Measurements from ENCODE around the gene NAA25. TPM values are rescaled to one million over a fixed set of nuclear protein-coding genes. Genes with fewer than 3 reads are reported as not detected.

The NAA25 gene
- total and polyA plus RNA-seq, 4 donors: 6.2 to 38.5 (median 19.4) TPM

DNA sequence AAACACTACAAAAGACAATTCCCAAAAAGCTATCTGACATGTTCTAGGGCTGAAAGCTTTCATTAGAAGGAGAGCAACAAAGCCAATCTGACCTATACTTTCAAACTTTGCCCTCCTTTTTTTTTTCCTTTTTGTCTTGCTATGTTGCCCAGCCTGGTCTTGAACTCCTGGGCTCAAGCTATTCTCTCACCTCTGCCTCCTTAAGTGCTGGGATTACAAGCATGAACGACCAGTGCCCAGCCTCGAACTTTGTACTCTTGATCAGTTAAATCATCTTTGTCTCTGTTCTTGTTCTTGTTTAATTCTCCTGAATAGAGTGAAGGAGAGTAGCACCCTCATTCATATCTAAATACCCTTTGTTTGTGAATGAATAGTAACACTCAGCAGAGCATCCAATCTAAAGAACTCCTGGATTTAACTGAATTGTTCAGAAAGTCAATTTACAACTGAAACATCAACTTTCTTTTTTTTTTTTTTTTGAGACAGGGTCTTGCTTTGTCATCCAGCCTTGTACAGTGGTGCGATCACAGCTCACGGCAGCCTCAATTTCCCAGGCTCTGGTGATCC, 73.3 kb downstream of the NAA25 start:
- no peak for DNase-seq
- TF ChIP-seq, protein P1, sequence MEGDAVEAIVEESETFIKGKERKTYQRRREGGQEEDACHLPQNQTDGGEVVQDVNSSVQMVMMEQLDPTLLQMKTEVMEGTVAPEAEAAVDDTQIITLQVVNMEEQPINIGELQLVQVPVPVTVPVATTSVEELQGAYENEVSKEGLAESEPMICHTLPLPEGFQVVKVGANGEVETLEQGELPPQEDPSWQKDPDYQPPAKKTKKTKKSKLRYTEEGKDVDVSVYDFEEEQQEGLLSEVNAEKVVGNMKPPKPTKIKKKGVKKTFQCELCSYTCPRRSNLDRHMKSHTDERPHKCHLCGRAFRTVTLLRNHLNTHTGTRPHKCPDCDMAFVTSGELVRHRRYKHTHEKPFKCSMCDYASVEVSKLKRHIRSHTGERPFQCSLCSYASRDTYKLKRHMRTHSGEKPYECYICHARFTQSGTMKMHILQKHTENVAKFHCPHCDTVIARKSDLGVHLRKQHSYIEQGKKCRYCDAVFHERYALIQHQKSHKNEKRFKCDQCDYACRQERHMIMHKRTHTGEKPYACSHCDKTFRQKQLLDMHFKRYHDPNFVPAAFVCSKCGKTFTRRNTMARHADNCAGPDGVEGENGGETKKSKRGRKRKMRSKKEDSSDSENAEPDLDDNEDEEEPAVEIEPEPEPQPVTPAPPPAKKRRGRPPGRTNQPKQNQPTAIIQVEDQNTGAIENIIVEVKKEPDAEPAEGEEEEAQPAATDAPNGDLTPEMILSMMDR (IDR thresholded peaks at IDR 0.05; ENCODE audit: control extremely low read depth, extremely low read depth): no peak
- Histone ChIP-seq H3K36me3 (ENCODE audit: control insufficient read depth in 4 of 4, insufficient read depth in 4 of 4, low read length in 4 of 4) (peaks cover 9 to 51% (median 39%) of the 10 kb centered on the region in 4 donors), H3K27me3 (ENCODE audit: control insufficient read depth in 3 of 3, insufficient read depth in 3 of 3, low read length in 2 of 3) (no peaks in the 10 kb centered on the region), H3K27ac (ENCODE audit: low read depth in 1 of 2, low read length in 1 of 2) (no peak overlapping the region), H3K4me1 (ENCODE audit: control insufficient read depth in 5 of 5, insufficient read depth in 5 of 5, low read length in 5 of 5) (no peaks in the 10 kb centered on the region), H3K9ac (ENCODE audit: insufficient read depth in 1 of 2, low read length in 2 of 2) (no peak overlapping the region), H3K9me3 (ENCODE audit: control insufficient read depth in 4 of 4, insufficient read depth in 3 of 4, low read length in 3 of 4) (no peaks in the 10 kb centered on the region), H3K4me3 (no peak overlapping the region)
- ATAC-seq (ENCODE audit: insufficient read depth, low FRiP score): no peak
- 88 to 94% methylated on average over 4 of the region's 4 CpGs for WGBS, 2 donors

DNA sequence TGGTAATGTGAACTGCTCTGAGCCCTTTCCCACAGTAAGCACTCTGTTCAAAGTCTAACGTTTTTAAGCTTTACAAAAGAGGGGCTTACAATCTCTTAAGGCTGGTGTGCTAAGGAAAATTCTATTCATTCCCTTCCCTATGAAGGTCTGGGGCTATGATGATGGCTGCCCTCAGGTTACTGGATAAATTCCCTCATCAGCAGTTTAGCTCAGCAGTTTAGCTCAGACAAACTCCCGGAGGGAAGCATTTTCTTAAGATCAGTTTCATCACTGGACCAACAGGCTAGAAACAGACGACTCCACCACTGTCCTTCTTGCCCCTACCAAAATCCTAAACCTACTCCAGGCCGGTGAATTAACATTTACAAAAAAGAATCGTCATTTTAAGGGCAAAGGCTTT, 76.3 kb downstream of the NAA25 start:
- ATAC-seq (ENCODE audit: insufficient read depth, low FRiP score) (no peak), DNase-seq (no peak)
- Histone ChIP-seq H3K4me3 (no peak overlapping the region), H3K9ac (ENCODE audit: insufficient read depth in 1 of 2, low read length in 2 of 2) (no peak overlapping the region), H3K36me3 (ENCODE audit: control insufficient read depth in 4 of 4, insufficient read depth in 4 of 4, low read length in 4 of 4) (peaks cover 13 to 53% (median 32%) of the 10 kb centered on the region in 4 donors), H3K27ac (ENCODE audit: low read depth in 1 of 2, low read length in 1 of 2) (no peak overlapping the region), H3K4me1 (ENCODE audit: control insufficient read depth in 5 of 5, insufficient read depth in 5 of 5, low read length in 5 of 5) (no peaks in the 10 kb centered on the region), H3K9me3 (ENCODE audit: control insufficient read depth in 4 of 4, insufficient read depth in 3 of 4, low read length in 3 of 4) (no peaks in the 10 kb centered on the region), H3K27me3 (ENCODE audit: control insufficient read depth in 3 of 3, insufficient read depth in 3 of 3, low read length in 2 of 3) (no peaks in the 10 kb centered on the region)
- 88 to 93% methylated on average over 5 of the region's 5 CpGs for WGBS, 2 donors
- TF ChIP-seq, protein P1 (IDR thresholded peaks at IDR 0.05; ENCODE audit: control extremely low read depth, extremely low read depth): no peak

DNA sequence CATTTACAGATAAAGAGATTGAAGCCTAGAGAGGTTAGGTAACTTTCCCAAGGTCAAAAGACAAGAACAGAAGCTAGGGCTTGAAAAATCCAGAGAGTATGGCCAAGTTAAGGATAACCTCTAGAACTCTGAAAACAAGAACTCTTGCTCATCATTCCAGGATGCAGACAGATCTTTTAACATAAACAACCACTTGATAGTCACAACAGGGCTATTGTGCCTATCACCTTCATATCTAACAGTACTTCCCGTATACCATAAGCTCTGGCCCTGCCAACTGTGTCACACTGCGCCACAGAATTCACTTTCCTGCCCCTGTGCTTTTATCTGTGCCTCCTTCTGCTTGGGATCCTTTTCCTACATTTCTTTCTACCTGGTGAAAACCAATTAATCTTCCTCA, 77.1 kb downstream of the NAA25 start:
- H3K4me1 ChIP-seq (ENCODE audit: control insufficient read depth in 5 of 5, insufficient read depth in 5 of 5, low read length in 5 of 5): no peaks in the 10 kb centered on the region
- H3K4me3 ChIP-seq: no peak overlapping the region
- H3K9ac ChIP-seq (ENCODE audit: insufficient read depth in 1 of 2, low read length in 2 of 2): no peak overlapping the region
- TF ChIP-seq, protein P1 (IDR thresholded peaks at IDR 0.05; ENCODE audit: control extremely low read depth, extremely low read depth): no peak
- no peak overlapping the region for H3K27ac ChIP-seq (ENCODE audit: low read depth in 1 of 2, low read length in 1 of 2)
- ATAC-seq (ENCODE audit: insufficient read depth, low FRiP score): no peak
- no peaks in the 10 kb centered on the region for H3K27me3 ChIP-seq (ENCODE audit: control insufficient read depth in 3 of 3, insufficient read depth in 3 of 3, low read length in 2 of 3)
- no peak for DNase-seq
- peaks cover 13 to 48% (median 30%) of the 10 kb centered on the region in 4 donors for H3K36me3 ChIP-seq (ENCODE audit: control insufficient read depth in 4 of 4, insufficient read depth in 4 of 4, low read length in 4 of 4)
- 71 to 80% methylated on average over 2 of the region's 2 CpGs for WGBS, 2 donors
- no peaks in the 10 kb centered on the region for H3K9me3 ChIP-seq (ENCODE audit: control insufficient read depth in 4 of 4, insufficient read depth in 3 of 4, low read length in 3 of 4)

DNA sequence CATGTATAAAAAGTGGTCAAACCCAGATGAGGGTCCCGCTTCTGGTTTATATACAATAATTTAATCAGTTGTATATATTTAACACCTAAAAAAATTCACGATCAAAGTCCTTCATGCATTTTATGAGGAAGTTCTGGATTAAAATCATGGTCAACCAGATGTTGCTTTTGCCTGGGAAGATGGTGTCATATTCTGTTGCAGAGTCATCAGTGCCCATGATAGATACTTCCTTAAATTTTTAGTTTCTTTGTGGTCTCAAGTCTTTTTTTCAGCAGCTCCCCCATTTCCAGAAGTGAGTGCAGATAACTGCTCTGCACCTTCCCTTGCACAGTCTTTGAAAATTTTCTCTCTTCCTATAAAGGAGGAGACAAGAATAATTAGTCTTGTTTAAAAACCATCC, 79.3 kb downstream of the NAA25 start:
- Histone ChIP-seq H3K9me3 (ENCODE audit: control insufficient read depth in 4 of 4, insufficient read depth in 3 of 4, low read length in 3 of 4) (no peaks in the 10 kb centered on the region), H3K36me3 (ENCODE audit: control insufficient read depth in 4 of 4, insufficient read depth in 4 of 4, low read length in 4 of 4) (peaks cover 11 to 43% (median 31%) of the 10 kb centered on the region in 4 donors), H3K27ac (ENCODE audit: low read depth in 1 of 2, low read length in 1 of 2) (no peak overlapping the region), H3K4me1 (ENCODE audit: control insufficient read depth in 5 of 5, insufficient read depth in 5 of 5, low read length in 5 of 5) (no peaks in the 10 kb centered on the region), H3K27me3 (ENCODE audit: control insufficient read depth in 3 of 3, insufficient read depth in 3 of 3, low read length in 2 of 3) (no peaks in the 10 kb centered on the region), H3K9ac (ENCODE audit: insufficient read depth in 1 of 2, low read length in 2 of 2) (no peak overlapping the region), H3K4me3 (no peak overlapping the region)
- 71 to 86% methylated on average over 2 of the region's 2 CpGs for WGBS, 2 donors
- ATAC-seq (ENCODE audit: insufficient read depth, low FRiP score) (no peak), DNase-seq (no peak)
- TF ChIP-seq, protein P1 (IDR thresholded peaks at IDR 0.05; ENCODE audit: control extremely low read depth, extremely low read depth): no peak
